GM18505 (cell line): ENCODE measurements around the gene MTMR2.

Experiments
- ATAC-seq: cut with Tn5 transposase; IDR thresholded peaks from one replicate; pipeline ENCODE4 v1.9.1; 2021; ENCODE audit not compliant: unreplicated experiment
- POLR2A ChIP-seq: IDR thresholded peaks from 4 replicates; pipeline ENCODE4 v1.6.1; 2011; ENCODE audit warnings: borderline replicate concordance; ENCODE audit not compliant: insufficient read depth, insufficient read length; ENCODE audit errors: extremely low read depth

Gene MTMR2

DNA sequence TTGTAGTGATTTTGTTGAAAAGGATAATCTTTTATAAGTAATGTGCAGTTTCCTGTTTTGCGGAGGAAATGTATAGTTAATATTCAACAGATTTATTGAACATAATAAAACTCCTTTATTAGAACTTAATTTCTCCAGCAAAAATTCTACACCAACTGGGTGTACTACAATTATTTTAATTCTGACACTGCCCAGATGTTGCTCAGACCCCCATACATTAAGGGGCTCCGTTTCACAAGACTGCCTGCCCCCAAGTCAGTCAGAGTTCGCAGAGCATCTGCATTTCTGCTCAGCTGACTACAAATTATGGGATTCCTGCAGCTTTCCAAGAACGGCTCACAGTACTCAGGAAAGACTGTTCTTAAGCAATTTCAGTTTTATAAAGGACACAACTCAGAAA is 127.4 kb downstream of the MTMR2 start:
- ATAC-seq: no peak
- no peak for TF ChIP-seq POLR2A

DNA sequence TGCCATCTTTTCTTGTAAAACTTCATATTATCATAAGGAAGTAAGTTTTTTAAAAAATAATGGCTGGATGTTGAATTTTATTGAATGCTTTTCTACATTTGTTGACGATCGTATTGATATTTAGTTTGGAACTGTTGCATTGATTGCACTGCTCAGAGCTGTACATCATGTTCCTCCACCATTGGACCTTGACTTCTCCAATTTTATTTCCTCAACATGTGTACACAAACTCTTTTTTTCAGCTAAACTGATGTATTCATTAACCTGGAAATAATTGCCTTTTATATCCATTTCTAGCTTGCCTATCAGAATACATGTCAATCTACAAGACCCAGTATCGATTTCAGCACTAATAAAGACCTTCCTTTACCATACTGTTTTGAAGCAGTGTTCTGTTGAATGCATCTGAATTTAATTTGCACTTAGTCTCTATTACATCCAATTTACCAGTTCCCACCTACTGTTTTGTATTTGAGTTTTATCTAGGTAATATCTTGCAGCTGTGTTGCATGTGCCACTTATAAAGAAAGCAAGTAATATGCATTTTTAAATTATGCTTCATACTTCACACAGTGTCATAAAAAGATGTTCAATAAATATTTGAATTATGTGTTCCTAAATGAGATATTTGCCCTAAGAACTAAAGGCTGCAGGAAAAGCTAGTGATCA is 128.1 kb downstream of the MTMR2 start:
- ATAC-seq: no peak
- TF ChIP-seq POLR2A: no peak

DNA sequence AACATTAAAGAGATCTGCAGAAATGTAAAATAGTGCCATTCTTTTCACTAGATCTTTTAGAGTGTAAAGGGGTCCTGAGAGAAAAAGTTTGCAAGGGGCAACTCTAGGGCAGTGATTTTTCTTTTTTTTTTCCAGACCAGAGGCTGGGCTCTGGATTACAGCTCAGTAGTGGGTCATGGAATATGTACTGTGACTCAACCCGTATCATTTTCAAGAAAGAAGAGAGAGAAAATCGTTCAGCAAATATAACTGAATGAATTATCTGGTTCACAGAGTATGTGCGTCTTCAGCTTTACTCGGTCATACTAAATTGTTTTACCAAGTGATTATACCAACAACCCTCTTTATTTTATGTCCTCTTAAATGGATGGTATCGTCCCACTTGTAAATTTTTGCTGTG is 129.8 kb downstream of the MTMR2 start:
- ATAC-seq: no peak
- TF ChIP-seq POLR2A: no peak

DNA sequence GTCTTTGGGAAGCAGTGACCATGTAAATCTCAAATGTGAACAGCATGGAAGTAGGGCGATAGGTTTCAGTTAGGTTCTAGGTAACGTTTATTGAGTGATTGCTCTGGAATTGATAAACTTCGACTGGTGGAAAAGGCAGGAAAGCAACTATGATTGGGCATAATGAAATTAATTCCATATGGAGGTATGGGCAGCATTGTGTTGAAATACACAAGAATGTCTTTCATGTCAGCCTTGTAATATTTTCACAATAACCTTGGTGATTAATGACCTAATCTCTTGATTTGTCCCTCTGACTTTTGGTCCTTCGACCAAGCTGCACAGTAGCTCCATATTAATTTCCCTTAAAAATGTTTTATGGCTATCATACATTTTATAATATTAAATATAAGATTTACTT is 130.8 kb downstream of the MTMR2 start:
- no peak for ATAC-seq
- no peak for TF ChIP-seq POLR2A

DNA sequence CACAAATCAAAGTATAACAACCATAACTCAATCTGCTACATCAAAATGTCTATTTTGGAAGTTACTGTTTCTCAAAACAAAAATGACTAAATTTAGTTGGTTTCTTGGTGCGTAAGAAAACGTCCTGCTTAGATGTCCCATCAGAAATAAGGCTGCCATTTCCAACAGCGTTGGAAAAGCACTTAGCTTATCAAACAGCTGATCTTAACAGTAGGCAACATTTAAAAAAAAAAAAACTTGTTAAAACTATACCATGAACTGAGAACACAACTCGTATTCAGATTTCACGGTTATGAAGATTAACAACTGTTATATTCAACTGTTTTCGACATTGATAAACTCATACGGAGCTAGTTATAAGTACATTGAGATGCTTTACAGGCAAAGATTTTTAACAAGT is 131.2 kb downstream of the MTMR2 start:
- no peak for ATAC-seq
- no peak for TF ChIP-seq POLR2A

DNA sequence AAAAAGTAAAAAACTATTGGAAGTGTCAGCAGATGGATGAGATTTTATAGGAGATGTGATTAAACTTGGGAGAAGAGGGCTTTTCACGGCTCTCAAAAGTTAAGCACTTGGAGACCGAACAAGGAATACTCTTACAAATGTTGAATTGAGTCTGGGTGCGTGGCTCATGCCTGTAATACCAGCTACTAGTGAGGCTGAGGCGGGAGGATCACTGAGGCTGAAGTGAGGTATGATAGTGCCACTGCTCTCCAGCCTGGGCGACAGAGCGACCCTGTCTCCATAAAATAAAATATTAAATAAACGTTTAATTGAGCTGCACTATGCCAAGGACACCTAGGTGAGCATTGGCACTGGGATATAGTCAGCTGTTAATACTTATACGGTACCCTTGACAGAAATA is 131.7 kb downstream of the MTMR2 start:
- no peak for ATAC-seq
- no peak for TF ChIP-seq POLR2A

DNA sequence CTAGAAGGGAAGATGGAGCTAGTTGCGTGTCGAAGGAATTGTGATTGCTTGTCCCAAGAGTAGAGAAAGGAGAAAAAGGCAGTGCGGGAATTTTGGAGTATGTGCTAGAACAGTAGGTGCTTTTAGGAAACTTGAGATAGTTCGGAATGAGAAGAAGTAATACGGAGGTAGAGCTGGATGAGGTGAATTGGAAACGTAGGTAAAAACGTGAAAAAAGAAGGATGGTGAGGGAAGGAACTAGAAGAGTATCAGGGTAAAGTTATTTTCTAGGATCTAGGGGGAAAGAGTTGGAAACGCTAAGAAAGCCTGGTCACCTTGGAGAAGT is 132.2 kb downstream of the MTMR2 start:
- TF ChIP-seq POLR2A: no peak
- ATAC-seq: no peak

DNA sequence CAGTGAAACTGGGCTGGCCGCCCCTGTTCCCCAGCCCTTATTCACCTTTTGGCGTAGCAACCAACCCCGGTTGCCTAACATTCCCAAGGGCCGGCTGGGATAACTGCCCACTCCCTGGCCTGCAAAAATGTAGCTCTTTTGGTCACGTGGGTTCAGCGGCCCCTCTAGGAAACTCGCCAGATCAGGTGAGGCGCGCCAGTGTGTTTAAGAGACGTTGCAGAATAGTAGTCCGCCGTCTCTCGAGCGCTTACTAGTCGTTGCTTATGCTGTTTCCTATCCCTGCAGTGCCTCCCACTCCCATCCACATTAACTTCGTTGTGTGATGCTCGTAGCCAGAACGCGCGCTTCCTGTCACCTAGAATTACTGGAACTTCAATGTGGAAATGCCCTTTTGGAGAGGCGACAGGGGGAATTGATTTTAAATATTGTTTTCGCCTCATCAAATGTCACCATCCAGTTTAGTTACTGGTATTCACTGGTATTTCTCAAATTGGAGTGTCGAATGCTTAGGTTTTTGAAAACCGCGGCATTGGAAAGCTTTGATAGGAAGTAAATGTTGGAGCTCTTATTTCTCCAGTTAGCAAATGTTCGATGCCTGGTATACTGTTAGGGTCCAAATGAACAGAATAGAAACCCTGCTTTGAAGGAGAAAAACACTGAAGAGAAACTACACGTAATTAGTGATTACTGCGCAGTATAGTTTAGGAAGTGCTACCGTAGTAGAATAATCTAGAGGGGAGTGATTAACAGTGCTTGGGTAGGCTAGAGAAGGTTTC is 132.8 kb downstream of the MTMR2 start:
- peak; percentile 6 for ATAC-seq

DNA sequence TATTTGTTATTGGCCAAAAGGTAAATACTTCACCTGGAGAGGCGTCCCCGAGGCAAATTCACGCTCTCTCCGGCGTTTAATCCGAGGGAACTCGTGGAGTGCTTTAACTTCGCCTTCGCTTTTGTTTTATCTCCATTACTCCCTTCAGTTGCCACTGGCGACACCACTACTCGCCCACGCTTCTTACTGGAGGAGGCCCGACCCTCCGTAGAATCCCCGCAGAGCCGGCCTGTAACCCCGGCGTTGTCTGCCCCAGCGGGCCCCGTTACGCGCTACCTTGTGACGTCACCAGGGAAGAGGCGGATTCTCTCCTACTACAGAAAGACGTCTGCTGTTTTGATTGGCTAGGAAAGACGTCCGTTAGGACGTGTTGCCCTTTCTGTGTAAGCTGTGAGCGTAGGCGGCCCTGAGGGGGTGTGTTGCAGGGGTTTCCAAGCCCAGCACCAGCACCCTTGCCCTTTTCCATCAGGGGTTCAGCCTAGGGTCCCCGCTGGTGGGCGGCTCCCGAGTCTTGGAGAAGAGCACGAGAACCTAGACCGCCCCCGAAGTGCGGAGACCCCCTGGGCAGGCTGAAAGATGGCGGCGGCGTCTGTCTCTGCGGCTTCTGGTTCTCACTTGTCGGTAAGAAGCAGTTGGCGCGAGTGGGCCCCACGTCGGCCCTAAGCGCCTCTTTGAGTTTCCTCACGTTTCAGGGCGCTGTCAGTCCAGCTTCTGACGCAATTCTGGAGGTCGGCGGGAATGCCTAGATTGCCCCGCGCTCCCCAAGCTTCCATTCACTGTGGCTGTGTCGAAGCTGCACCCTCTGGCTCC is 133.6 kb downstream of the MTMR2 start, which contains the start of gene CEP57:
CEP57 (plus strand) TSS at position 376 of the 810 bp plus-strand sequence; CDS start at position 577, 201 bp downstream.
- peak; percentile 76 for TF ChIP-seq POLR2A
- peak; percentile 59 for ATAC-seq

More for the DNA sequence above, 132.8 kb downstream of the MTMR2 start:
- TF ChIP-seq POLR2A: no peak

DNA sequence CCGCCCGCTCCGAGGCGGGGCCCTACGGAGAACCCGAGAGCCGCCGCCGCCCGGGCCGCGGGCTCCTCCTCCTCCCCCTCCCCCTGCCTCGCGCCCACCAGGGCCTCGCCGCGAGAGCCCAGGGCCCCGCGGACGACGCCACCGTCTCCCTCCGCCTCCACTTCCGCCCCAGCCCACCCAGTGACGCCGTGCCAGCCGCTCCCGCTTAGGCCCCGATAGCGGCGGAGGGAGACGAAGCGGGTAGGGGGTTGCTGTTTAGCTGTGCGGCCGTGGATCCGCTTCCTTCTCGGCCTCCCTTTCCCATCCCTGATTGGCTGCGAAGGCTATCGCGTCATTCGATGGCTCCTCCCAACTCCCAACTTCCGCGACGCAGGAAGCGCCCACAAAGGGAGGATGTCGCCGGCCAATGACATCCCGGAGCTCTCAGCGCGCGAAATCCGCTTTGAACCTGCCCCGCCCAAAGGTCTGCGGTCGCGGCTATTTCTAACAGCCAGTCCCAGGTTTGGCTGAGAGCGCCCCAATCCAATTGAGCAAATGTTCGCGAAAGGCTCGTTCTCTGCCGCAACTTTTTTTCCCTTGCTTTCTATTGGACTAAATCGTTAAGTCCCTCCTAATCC is 134.3 kb downstream of the MTMR2 start, which contains the start of gene FAM76B:
FAM76B (minus strand) TSS at position 277 of the 617 bp plus-strand sequence. CDS start 304 bp downstream, outside the sequence.
- ATAC-seq: peak; percentile 67
- TF ChIP-seq POLR2A: peak; percentile 70

DNA sequence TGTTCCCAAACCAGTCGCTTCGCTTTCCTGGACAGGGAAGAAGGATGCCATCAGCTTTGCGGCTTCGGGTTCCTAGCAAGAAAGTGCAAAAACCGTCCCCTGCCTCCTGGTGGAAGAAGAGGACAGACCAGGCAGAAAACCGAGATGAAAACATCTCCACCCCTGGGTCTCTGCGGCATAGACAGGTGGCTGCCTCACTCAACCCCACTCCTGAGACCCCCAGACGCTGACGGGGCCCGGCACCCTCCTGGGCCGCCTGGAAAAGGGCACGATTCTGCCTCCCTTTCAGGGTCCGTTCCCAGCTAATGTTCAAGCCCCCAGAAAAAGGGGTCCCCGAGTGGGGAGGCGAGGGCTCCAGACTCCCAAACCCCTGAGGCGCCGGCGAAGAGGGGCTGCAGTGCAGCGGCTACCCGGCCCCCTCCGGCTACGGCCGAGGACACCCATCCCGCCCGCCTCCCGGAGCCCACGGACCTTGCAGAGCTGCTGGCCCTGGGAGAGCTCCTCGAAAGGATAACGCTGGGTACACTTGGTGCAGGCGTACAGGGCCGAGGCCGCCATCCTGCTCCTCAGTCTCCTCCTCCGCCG is 134.9 kb downstream of the MTMR2 start:
- peak; percentile 78 for TF ChIP-seq POLR2A
- peak; percentile 4 for ATAC-seq
